GM21390 (cell line): ENCODE data around the gene AP3B1.

Experiments
- ATAC-seq: cut with Tn5 transposase; IDR thresholded peaks from one replicate; pipeline ENCODE4 v1.9.1; 2021; ENCODE audit not compliant: unreplicated experiment

AP3B1 gene

GRCh38 chr5:78289911-78290310, 4.6 kb downstream of the AP3B1 start:
- no peak for ATAC-seq

GRCh38 chr5:78288246-78288645, 6.3 kb downstream of the AP3B1 start:
- no peak for ATAC-seq

- no peak for ATAC-seq
Measured at GRCh38 chr5:78287833-78288232, 6.7 kb downstream of the AP3B1 start.

- no peak for ATAC-seq
Measured at GRCh38 chr5:78287169-78287568, 7.3 kb downstream of the AP3B1 start.

- no peak for ATAC-seq
Measured at GRCh38 chr5:78286290-78286689, 8.2 kb downstream of the AP3B1 start.

- ATAC-seq = no peak
Measured at GRCh38 chr5:78283802-78284201, 10.7 kb downstream of the AP3B1 start.

- ATAC-seq = no peak
Measured at GRCh38 chr5:78283105-78283504, 11.4 kb downstream of the AP3B1 start.

GRCh38 chr5:78280261-78280660, 14.2 kb downstream of the AP3B1 start:
- ATAC-seq = no peak

GRCh38 chr5:78279194-78279593, 15.3 kb downstream of the AP3B1 start:
- ATAC-seq = no peak

- ATAC-seq = no peak
Measured at GRCh38 chr5:78277715-78278114, 16.8 kb downstream of the AP3B1 start.

GRCh38 chr5:78275998-78276543, 18.4 kb downstream of the AP3B1 start:
- no peak for ATAC-seq

GRCh38 chr5:78274540-78275197, 19.8 kb downstream of the AP3B1 start:
- no peak for ATAC-seq

GRCh38 chr5:78273436-78273835, 21.1 kb downstream of the AP3B1 start:
- ATAC-seq = no peak

- ATAC-seq = no peak
Measured at GRCh38 chr5:78271766-78272165, 22.7 kb downstream of the AP3B1 start.

- ATAC-seq = no peak
Measured at GRCh38 chr5:78269088-78269703, 25.3 kb downstream of the AP3B1 start.

- no peak for ATAC-seq
Measured at GRCh38 chr5:78268356-78268755, 26.1 kb downstream of the AP3B1 start.

GRCh38 chr5:78265163-78265562, 29.3 kb downstream of the AP3B1 start:
- ATAC-seq = no peak

GRCh38 chr5:78264600-78264999, 29.9 kb downstream of the AP3B1 start:
- ATAC-seq = no peak

- no peak for ATAC-seq
Measured at GRCh38 chr5:78260771-78261170, 33.7 kb downstream of the AP3B1 start.

GRCh38 chr5:78253201-78253600, 41.3 kb downstream of the AP3B1 start:
- no peak for ATAC-seq

GRCh38 chr5:78252715-78253114, 41.8 kb downstream of the AP3B1 start:
- ATAC-seq = no peak

GRCh38 chr5:78251663-78252284, 42.7 kb downstream of the AP3B1 start:
- no peak for ATAC-seq
